ENCODE data around the gene B3GNT9.

B3GNT9 gene

DNA sequence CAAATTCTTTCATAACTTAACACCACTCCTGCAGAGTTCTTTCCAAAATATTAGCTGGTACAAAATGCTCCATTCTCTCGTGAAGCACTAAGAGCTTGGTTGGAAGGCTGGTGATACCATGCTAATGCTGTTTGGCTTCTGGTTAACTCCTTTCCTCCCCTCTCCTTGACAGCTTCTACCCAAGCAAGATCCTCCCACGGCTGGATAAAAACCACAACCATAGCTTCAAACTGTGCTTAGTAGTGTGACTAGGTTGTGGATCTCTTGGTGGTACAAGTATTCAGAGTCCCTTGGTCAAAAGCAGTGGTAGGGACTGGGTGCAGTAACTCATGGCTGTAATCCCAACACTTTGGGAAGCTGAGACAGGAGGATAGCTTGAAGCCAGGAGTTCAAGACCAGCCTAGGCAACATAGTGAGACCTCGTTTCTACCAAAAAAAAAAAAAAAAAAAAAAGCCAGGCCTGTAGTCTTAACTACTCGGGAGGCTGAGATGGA lies 38.8 kb downstream of the B3GNT9 start:
- Histone ChIP-seq H3K9ac (ENCODE audit: low read depth, low read length) (no peak overlapping the region), H4K20me1 (ENCODE audit: insufficient read depth, low read length) (peaks cover 22% of the 10 kb centered on the region; the same call in 1 of the 2 replicates), H3K4me3 (ENCODE audit: low read depth in 1 of 2, low read length in 2 of 2) (no peak overlapping the region), H3K27ac (ENCODE audit: low read length) (no peak overlapping the region), H3K4me1 (ENCODE audit: insufficient read depth, low read length) (peaks cover 35% of the 10 kb centered on the region), H3K4me2 (ENCODE audit: insufficient read depth, low read length) (peak overlapping the region; percentile 99; the same call in 1 of the 2 replicates), H2AFZ (ENCODE audit: low read depth, low read length) (no peak overlapping the region), H3K36me3 (ENCODE audit: insufficient read depth, low read length) (peaks cover 7% of the 10 kb centered on the region), H3K79me2 (ENCODE audit: insufficient read depth, low read length) (peaks cover 67% of the 10 kb centered on the region), H3K9me3 (ENCODE audit: insufficient read depth, low read length, severe bottlenecking) (no peaks in the 10 kb centered on the region), H3K27me3 (ENCODE audit: insufficient read depth, low read length, poor library complexity) (no peaks in the 10 kb centered on the region)
- DNase-seq (no peak), ATAC-seq (ENCODE audit: insufficient read depth, low read depth) (no peak)
- no peak for TF ChIP-seq EZH2 (IDR thresholded peaks at IDR 0.05; ENCODE audit: borderline replicate concordance, low read depth, low read length, severe bottlenecking)
- TF ChIP-seq, protein P1, sequence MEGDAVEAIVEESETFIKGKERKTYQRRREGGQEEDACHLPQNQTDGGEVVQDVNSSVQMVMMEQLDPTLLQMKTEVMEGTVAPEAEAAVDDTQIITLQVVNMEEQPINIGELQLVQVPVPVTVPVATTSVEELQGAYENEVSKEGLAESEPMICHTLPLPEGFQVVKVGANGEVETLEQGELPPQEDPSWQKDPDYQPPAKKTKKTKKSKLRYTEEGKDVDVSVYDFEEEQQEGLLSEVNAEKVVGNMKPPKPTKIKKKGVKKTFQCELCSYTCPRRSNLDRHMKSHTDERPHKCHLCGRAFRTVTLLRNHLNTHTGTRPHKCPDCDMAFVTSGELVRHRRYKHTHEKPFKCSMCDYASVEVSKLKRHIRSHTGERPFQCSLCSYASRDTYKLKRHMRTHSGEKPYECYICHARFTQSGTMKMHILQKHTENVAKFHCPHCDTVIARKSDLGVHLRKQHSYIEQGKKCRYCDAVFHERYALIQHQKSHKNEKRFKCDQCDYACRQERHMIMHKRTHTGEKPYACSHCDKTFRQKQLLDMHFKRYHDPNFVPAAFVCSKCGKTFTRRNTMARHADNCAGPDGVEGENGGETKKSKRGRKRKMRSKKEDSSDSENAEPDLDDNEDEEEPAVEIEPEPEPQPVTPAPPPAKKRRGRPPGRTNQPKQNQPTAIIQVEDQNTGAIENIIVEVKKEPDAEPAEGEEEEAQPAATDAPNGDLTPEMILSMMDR (IDR thresholded peaks at IDR 0.05; ENCODE audit: borderline replicate concordance, extremely low read depth, low read length, poor library complexity, severe bottlenecking) = no peak

DNA sequence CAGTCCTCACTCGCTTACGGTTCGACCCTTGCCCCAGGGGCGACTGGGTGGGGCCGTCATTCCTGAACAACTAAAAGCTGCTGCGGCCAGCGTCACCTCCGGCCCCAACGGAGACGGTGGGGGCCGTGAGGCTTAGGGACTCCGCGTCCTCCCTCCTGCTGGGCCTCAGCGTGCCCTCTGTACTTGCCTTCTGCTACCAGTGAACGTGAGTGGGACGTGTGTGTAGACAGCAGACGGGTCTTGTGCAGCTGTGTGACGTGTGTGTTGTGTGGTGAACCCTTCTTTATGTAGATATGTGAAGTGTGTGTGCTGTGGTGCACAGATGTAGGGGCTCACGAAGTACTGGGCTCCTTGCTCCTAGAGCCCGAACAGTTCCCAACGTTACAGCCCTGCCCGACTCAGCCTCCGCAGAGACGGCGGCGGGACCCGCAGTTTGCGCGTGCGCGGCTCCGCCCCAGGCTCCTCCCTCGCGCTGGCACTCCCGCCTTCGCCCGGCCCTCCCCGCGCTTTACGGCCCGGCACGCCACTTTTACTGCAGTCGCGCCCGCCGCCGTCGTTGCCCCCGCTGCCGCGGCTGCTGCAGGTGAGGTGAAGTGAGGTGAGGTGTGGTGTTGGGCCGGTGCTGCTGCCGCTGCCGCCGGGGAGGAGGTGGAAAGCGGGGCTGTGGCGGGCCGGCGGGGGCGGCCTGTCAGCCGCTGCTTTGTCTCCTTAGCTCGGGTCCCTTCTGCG lies 41.2 kb downstream of the B3GNT9 start, which contains the start of gene PHAF1:
Gene PHAF1 (plus strand): TSS at position 535 of the 729 bp plus-strand sequence. CDS start 235 bp downstream, outside the sequence.
- peak within 1 kb of the TSS; percentile 76 for H3K9ac ChIP-seq (ENCODE audit: low read depth, low read length)
- peaks cover 7% of the 10 kb centered on the region for H3K36me3 ChIP-seq (ENCODE audit: insufficient read depth, low read length)
- H3K27ac ChIP-seq (ENCODE audit: low read length) = peak within 1 kb of the TSS; percentile 77
- no peak for TF ChIP-seq EZH2 (IDR thresholded peaks at IDR 0.05; ENCODE audit: borderline replicate concordance, low read depth, low read length, severe bottlenecking)
- TF ChIP-seq, protein P1 (IDR thresholded peaks at IDR 0.05; ENCODE audit: borderline replicate concordance, extremely low read depth, low read length, poor library complexity, severe bottlenecking) = no peak
- peak within 1 kb of the TSS; percentile 93 to 99 for H3K4me3 ChIP-seq (ENCODE audit: low read depth in 1 of 2, low read length in 2 of 2)
- peaks cover 14% of the 10 kb centered on the region; the same call in 1 of the 2 replicates for H4K20me1 ChIP-seq (ENCODE audit: insufficient read depth, low read length)
- H3K9me3 ChIP-seq (ENCODE audit: insufficient read depth, low read length, severe bottlenecking) = no peaks in the 10 kb centered on the region
- peak within 1 kb of the TSS; percentile 97 for H2AFZ ChIP-seq (ENCODE audit: low read depth, low read length)
- no peaks in the 10 kb centered on the region for H3K27me3 ChIP-seq (ENCODE audit: insufficient read depth, low read length, poor library complexity)
- H3K79me2 ChIP-seq (ENCODE audit: insufficient read depth, low read length) = peaks cover 45% of the 10 kb centered on the region
- H3K4me2 ChIP-seq (ENCODE audit: insufficient read depth, low read length) = peak within 1 kb of the TSS; percentile 99
- H3K4me1 ChIP-seq (ENCODE audit: insufficient read depth, low read length) = peaks cover 35% of the 10 kb centered on the region
- DNase-seq (peak; percentile 93), ATAC-seq (ENCODE audit: insufficient read depth, low read depth) (peak; percentile 91)

DNA sequence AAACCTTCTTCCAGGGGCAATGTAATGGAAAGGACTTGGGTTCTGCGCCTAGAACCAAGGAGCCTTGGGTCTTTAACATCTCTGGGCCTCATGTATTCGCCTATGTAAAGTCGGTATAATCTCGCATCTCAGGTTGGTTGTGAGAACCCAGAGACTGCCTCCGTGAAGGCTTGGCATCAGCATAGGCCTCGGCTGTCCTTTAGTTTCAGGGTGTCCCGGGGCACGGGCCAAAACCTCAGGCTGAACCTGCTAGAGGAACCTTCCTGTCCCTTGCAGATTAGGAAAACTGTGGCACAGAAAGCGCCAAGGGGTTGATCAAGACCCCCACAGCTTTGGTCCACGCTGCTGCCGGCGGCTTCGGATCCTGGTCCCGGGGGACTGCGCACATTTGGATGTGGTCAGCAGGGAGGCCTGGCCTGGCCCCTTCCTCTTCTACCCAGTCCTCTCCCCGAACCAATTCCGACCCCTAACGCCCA lies 41.8 kb downstream of the B3GNT9 start:
- peak overlapping the region; percentile 76 for H3K9ac ChIP-seq (ENCODE audit: low read depth, low read length)
- peaks cover 35% of the 10 kb centered on the region for H3K4me1 ChIP-seq (ENCODE audit: insufficient read depth, low read length)
- H3K27me3 ChIP-seq (ENCODE audit: insufficient read depth, low read length, poor library complexity) = no peaks in the 10 kb centered on the region
- no peak for ATAC-seq (ENCODE audit: insufficient read depth, low read depth)
- H3K9me3 ChIP-seq (ENCODE audit: insufficient read depth, low read length, severe bottlenecking) = no peaks in the 10 kb centered on the region
- peaks cover 6% of the 10 kb centered on the region for H3K36me3 ChIP-seq (ENCODE audit: insufficient read depth, low read length)
- H3K79me2 ChIP-seq (ENCODE audit: insufficient read depth, low read length) = peaks cover 40% of the 10 kb centered on the region
- no peak for DNase-seq
- peak overlapping the region; percentile 93 to 99; a peak in 3 of 4 replicates for H3K4me3 ChIP-seq (ENCODE audit: low read depth in 1 of 2, low read length in 2 of 2)
- peaks cover 14% of the 10 kb centered on the region; the same call in 1 of the 2 replicates for H4K20me1 ChIP-seq (ENCODE audit: insufficient read depth, low read length)
- no peak for TF ChIP-seq EZH2 (IDR thresholded peaks at IDR 0.05; ENCODE audit: borderline replicate concordance, low read depth, low read length, severe bottlenecking)
- TF ChIP-seq, protein P1 (IDR thresholded peaks at IDR 0.05; ENCODE audit: borderline replicate concordance, extremely low read depth, low read length, poor library complexity, severe bottlenecking) = no peak
- peak overlapping the region; percentile 97 for H2AFZ ChIP-seq (ENCODE audit: low read depth, low read length)
- H3K27ac ChIP-seq (ENCODE audit: low read length) = peak overlapping the region; percentile 77
- H3K4me2 ChIP-seq (ENCODE audit: insufficient read depth, low read length) = peak overlapping the region; percentile 99
